H1 (cell line): ENCODE results near the gene USP50. TPM values are rescaled to one million over a fixed set of nuclear protein-coding genes. Genes with fewer than 3 reads are reported as not detected.

ENCODE experiments used
- CTCF ChIA-PET: fragments of 300-600 bp; sonication (Branson Sonifier 250); formaldehyde crosslinking; loops from one replicate; lab custom pipeline; 2021; ENCODE audit not compliant: partially characterized antibody; lab: Charles Lee
- POLR2A ChIA-PET: fragments of 300-600 bp; sonication (Branson Sonifier 250); formaldehyde crosslinking; loops from one replicate; lab custom pipeline; 2021; ENCODE audit warnings: inconsistent platforms; ENCODE audit not compliant: partially characterized antibody; lab: Charles Lee
- DNase-seq, 2 experiments: peaks; one replicate each; pipeline versions ENCODE4 v3.0.0 to v3.0.0-alpha.2; 2010 to 2022; ENCODE audit warnings: low spot score in 2 of 2, low read depth in 1 of 2, mixed read lengths in 1 of 2
- FAIRE-seq: peaks from 2 replicates; lab custom pipeline; 2011; peaks lifted over from hg19 to GRCh38; lab: Jason Lieb, UNC
- H2AFZ ChIP-seq: 2 replicates; pipeline ENCODE4 v1.8.1; 2012; ENCODE audit warnings: low read length, inconsistent platforms
- H2AK5ac ChIP-seq: 2 replicates; pipeline ENCODE4 v1.6.1; 2013; ENCODE audit warnings: low read depth, low read length
- H2BK120ac ChIP-seq: replicated peaks from 2 replicates; pipeline ENCODE3; 2013; ENCODE audit warnings: low read depth, low read length, inconsistent platforms
- H2BK12ac ChIP-seq: 2 replicates; pipeline ENCODE4 v1.6.1; 2013; ENCODE audit warnings: low read depth, low read length
- H2BK15ac ChIP-seq: 2 replicates; pipeline ENCODE4 v1.6.1; 2013; ENCODE audit warnings: low read length
- H2BK20ac ChIP-seq: 2 replicates; pipeline ENCODE4 v1.6.1; 2013; ENCODE audit warnings: low read length
- H2BK5ac ChIP-seq: 2 replicates; pipeline ENCODE4 v1.6.1; 2013; ENCODE audit warnings: low read depth, low read length
- H3K14ac ChIP-seq: 2 replicates; pipeline ENCODE4 v1.6.1; 2013; ENCODE audit warnings: inconsistent platforms; ENCODE audit not compliant: insufficient read length
- H3K18ac ChIP-seq: 2 replicates; pipeline ENCODE4 v1.6.1; 2013; ENCODE audit warnings: low read length; ENCODE audit errors: extremely low read depth
- H3K23ac ChIP-seq: 2 replicates; pipeline ENCODE4 v1.6.1; 2013; ENCODE audit warnings: inconsistent platforms; ENCODE audit not compliant: insufficient read length
- H3K23me2 ChIP-seq: 2 replicates; pipeline ENCODE4 v1.6.1; 2013; ENCODE audit warnings: low read depth, low read length
- H3K27ac ChIP-seq: 2 replicates; pipeline ENCODE4 v1.6.1; 2011; ENCODE audit warnings: low read depth, low read length, inconsistent platforms
- H3K27me3 ChIP-seq, 4 experiments: replicated peaks in 1 of 4; 1 replicate in 1 of 4; 2 replicates in 3 of 4; pipeline versions ENCODE4 v1.6.1 to v1.8.1; 2011 to 2013; ENCODE audit warnings: low read length in 3 of 4, mild to moderate bottlenecking in 3 of 4, inconsistent platforms in 2 of 4, mixed read lengths in 2 of 4, moderate library complexity in 1 of 4; ENCODE audit not compliant: control insufficient read depth in 3 of 4, insufficient read depth in 3 of 4; ENCODE audit errors: extremely low read depth in 1 of 4
- H3K36me3 ChIP-seq, 4 experiments: 2 replicates each; pipeline versions ENCODE4 v1.6.1 to v1.8.1; 2011 to 2013; ENCODE audit warnings: mild to moderate bottlenecking in 4 of 4, low read length in 3 of 4, moderate library complexity in 2 of 4, control low read depth in 1 of 4, inconsistent platforms in 1 of 4; ENCODE audit not compliant: insufficient read depth in 4 of 4, control insufficient read depth in 2 of 4
- H3K4ac ChIP-seq: replicated peaks from 2 replicates; pipeline ENCODE3; 2013; ENCODE audit warnings: low read length, low read depth, mixed read lengths, inconsistent platforms; ENCODE audit not compliant: insufficient read length
- H3K4me1 ChIP-seq, 4 experiments: replicated peaks in 1 of 4; 1 replicate in 1 of 4; 2 replicates in 3 of 4; pipeline versions ENCODE4 v1.6.1 to v1.8.1; 2011 to 2013; ENCODE audit warnings: low read length in 3 of 4, inconsistent platforms in 2 of 4, mixed read lengths in 1 of 4; ENCODE audit not compliant: insufficient read depth in 4 of 4, control insufficient read depth in 3 of 4
- H3K4me2 ChIP-seq, 2 experiments: 2 replicates each; pipeline versions ENCODE4 v1.6.1 to v1.8.1; 2011 to 2013; ENCODE audit warnings: low read depth in 2 of 2, low read length in 2 of 2, control low read depth in 1 of 2, inconsistent platforms in 1 of 2, mild to moderate bottlenecking in 1 of 2; ENCODE audit not compliant: insufficient read depth in 1 of 2
- H3K4me3 ChIP-seq, 4 experiments: fragments of 200-600, 300-600 bp in 1 of 4; sonication (generic), shearing (Covaris generic), sonication (Bioruptor Twin) in 1 of 4; 2 replicates each; pipeline versions ENCODE4 v1.5.1 to v1.8.1; 2011 to 2016; ENCODE audit warnings: low read length in 4 of 4, low read depth in 3 of 4, control low read depth in 2 of 4, inconsistent platforms in 2 of 4, mild to moderate bottlenecking in 2 of 4, mixed read lengths in 1 of 4, moderate library complexity in 1 of 4; ENCODE audit not compliant: insufficient read depth in 2 of 4; ENCODE audit errors: extremely low read depth in 1 of 4
- H3K56ac ChIP-seq: replicated peaks from 2 replicates; pipeline ENCODE3; 2013; ENCODE audit warnings: low read depth, mild to moderate bottlenecking, mixed read lengths, low read length, inconsistent platforms; ENCODE audit not compliant: insufficient read length
- H3K79me1 ChIP-seq: 2 replicates; pipeline ENCODE4 v1.6.1; 2013; ENCODE audit warnings: low read depth, low read length, control low read depth
- H3K79me2 ChIP-seq, 2 experiments: 2 replicates each; pipeline versions ENCODE4 v1.6.1 to v1.8.1; 2012 to 2013; ENCODE audit warnings: low read length in 2 of 2, mild to moderate bottlenecking in 2 of 2, inconsistent platforms in 1 of 2; ENCODE audit not compliant: insufficient read depth in 2 of 2, control insufficient read depth in 1 of 2
- H3K9ac ChIP-seq, 4 experiments: replicated peaks in 1 of 4; 1 replicate in 1 of 4; 2 replicates in 3 of 4; pipeline versions ENCODE4 v1.6.1 to v1.8.1; 2011 to 2013; ENCODE audit warnings: low read depth in 3 of 4, low read length in 3 of 4, control low read depth in 2 of 4, mild to moderate bottlenecking in 2 of 4, moderate library complexity in 2 of 4, inconsistent platforms in 1 of 4; ENCODE audit errors: extremely low read depth in 1 of 4
- H3K9me3 ChIP-seq, 2 experiments: 2 replicates each; pipeline versions ENCODE4 v1.6.1 to v1.8.1; 2012 to 2013; ENCODE audit warnings: mild to moderate bottlenecking in 2 of 2, moderate library complexity in 2 of 2, control low read depth in 1 of 2, inconsistent platforms in 1 of 2, low read depth in 1 of 2, low read length in 1 of 2, mixed read lengths in 1 of 2; ENCODE audit not compliant: insufficient read depth in 2 of 2
- H4K20me1 ChIP-seq, 2 experiments: replicated peaks in 1 of 2; 2 replicates each; pipeline versions ENCODE3 to v1.8.1; 2011 to 2013; ENCODE audit warnings: inconsistent platforms in 2 of 2, low read length in 2 of 2, mild to moderate bottlenecking in 1 of 2; ENCODE audit not compliant: insufficient read depth in 2 of 2, control insufficient read depth in 1 of 2
- H4K5ac ChIP-seq: 2 replicates; pipeline ENCODE4 v1.6.1; 2013; ENCODE audit warnings: low read length, low read depth, mixed read lengths, inconsistent platforms; ENCODE audit not compliant: insufficient read length
- H4K8ac ChIP-seq: 2 replicates; pipeline ENCODE4 v1.8.0; 2013; ENCODE audit warnings: mild to moderate bottlenecking, moderate library complexity, low read length, inconsistent platforms; ENCODE audit not compliant: insufficient read depth; ENCODE audit errors: extremely low read depth
- H4K91ac ChIP-seq: replicated peaks from 2 replicates; pipeline ENCODE3; 2013; ENCODE audit warnings: low read length, mixed read lengths, inconsistent platforms; ENCODE audit not compliant: insufficient read length
- ASH2L ChIP-seq: fragments of 200-600, 300-600 bp; sonication (generic); IDR thresholded peaks from one replicate; pipeline ENCODE4 v1.7.1; 2017; ENCODE audit warnings: low read length
- CHD1 ChIP-seq: IDR thresholded peaks from 2 replicates; pipeline ENCODE4 v1.6.1; 2012; ENCODE audit warnings: low read depth, low read length, improper control_type of control experiment
- EP300 ChIP-seq, 2 experiments: IDR thresholded peaks; 1 replicate in 1 of 2; 2 replicates in 1 of 2; pipeline ENCODE4 v1.6.1; 2011 to 2012; ENCODE audit warnings: low read depth in 2 of 2, low read length in 2 of 2, mild to moderate bottlenecking in 2 of 2, borderline replicate concordance in 1 of 2, inconsistent platforms in 1 of 2, moderate library complexity in 1 of 2
- NANOG ChIP-seq: IDR thresholded peaks from 2 replicates; pipeline ENCODE4 v1.6.1; 2011; ENCODE audit warnings: low read length, low read depth, mild to moderate bottlenecking, inconsistent platforms; ENCODE audit not compliant: insufficient read depth, poor library complexity, severe bottlenecking
- POLR2AphosphoS5 ChIP-seq: IDR thresholded peaks from 2 replicates; pipeline ENCODE4 v1.6.1; 2011; ENCODE audit warnings: low read depth, low read length
- POU5F1 ChIP-seq: IDR thresholded peaks from 2 replicates; pipeline ENCODE4 v1.6.1; 2011; ENCODE audit warnings: low read depth, mild to moderate bottlenecking, low read length, moderate library complexity
- RNF2 ChIP-seq: fragments of 200-900, 300-1000 bp; sonication (generic); IDR thresholded peaks from 2 replicates; pipeline ENCODE4 v1.7.1; 2016; ENCODE audit warnings: borderline replicate concordance, low read depth, mild to moderate bottlenecking, antibody characterized with exemption, low read length; ENCODE audit not compliant: poor library complexity, severe bottlenecking; ENCODE audit errors: missing control alignments
- RXRA ChIP-seq: IDR thresholded peaks from 2 replicates; pipeline ENCODE4 v1.6.1; 2011; ENCODE audit warnings: low read depth, mild to moderate bottlenecking, low read length, moderate library complexity; ENCODE audit not compliant: insufficient read depth
- SIRT6 ChIP-seq: IDR thresholded peaks from one replicate; pipeline ENCODE4 v1.7.1; 2012; ENCODE audit warnings: low read length, inconsistent platforms
- SIX5 ChIP-seq: IDR thresholded peaks from 2 replicates; pipeline ENCODE4 v1.6.1; 2011; ENCODE audit warnings: mild to moderate bottlenecking, low read depth, low read length
- ZNF274 ChIP-seq: IDR thresholded peaks from 2 replicates; pipeline ENCODE4 v1.7.0; 2012; ENCODE audit warnings: low read length, borderline replicate concordance; ENCODE audit errors: extremely low read depth
- WGBS, 2 experiments: shearing (Covaris generic) in 1 of 2; methylation state at CpG; one replicate each; pipeline versions ENCODE4 v1.1.6 to v1.1.7; 2013 to 2015; ENCODE audit warnings: low lambda C conversion rate in 2 of 2, mixed read lengths in 2 of 2, inconsistent platforms in 1 of 2, low coverage in 1 of 2, missing lambda C conversion rate in 1 of 2; ENCODE audit not compliant: insufficient replicate concordance in 2 of 2, insufficient coverage in 1 of 2, insufficient read length in 1 of 2; ENCODE audit errors: extremely low coverage in 1 of 2, missing lambda C conversion rate in 1 of 2; 5-methylcytosine and 5-hydroxymethylcytosine counted together
- polyA plus RNA-seq, 7 experiments: library from polyadenylated mRNA; depleted of rRNA in 3 of 7; stranded (reverse) in 5 of 7; unstranded in 2 of 7; fragments of >200 nt in 5 of 7; fragments of 200-250 nt in 2 of 7; gene quantifications; 1 replicate in 5 of 7; 2 replicates in 1 of 7; 4 replicates in 1 of 7; pipeline versions ENCODE4 v1.2.1 to v1.2.3, GENCODE V29; 2011 to 2013; ENCODE audit warnings: missing spikeins in 2 of 7, mixed read lengths in 2 of 7
- total RNA-seq: library from RNA; stranded (reverse); fragmentation: NEBNext Ultra II Directional; extraction: Animal tissue kit (Norgen Biotek cat#: 25700); gene quantifications from 2 replicates; pipeline ENCODE4 v1.2.1, GENCODE V29; 2021
- TF ChIP-seq, protein P1 (sequence below), 3 experiments: IDR thresholded peaks; 1 replicate in 2 of 3; 2 replicates in 1 of 3; pipeline versions ENCODE4 v1.5.1 to v1.6.1; 2011; ENCODE audit warnings: low read length in 3 of 3, mild to moderate bottlenecking in 3 of 3, inconsistent platforms in 2 of 3, low read depth in 1 of 3, moderate library complexity in 1 of 3; ENCODE audit not compliant: insufficient read depth in 1 of 3; ENCODE audit errors: control extremely low read depth in 1 of 3

Gene USP50
- total and polyA plus RNA-seq, 2 of the 8 experiments (the other 6 are each of a cell fraction or from before 2014, with no cell fraction given) = not detected

DNA sequence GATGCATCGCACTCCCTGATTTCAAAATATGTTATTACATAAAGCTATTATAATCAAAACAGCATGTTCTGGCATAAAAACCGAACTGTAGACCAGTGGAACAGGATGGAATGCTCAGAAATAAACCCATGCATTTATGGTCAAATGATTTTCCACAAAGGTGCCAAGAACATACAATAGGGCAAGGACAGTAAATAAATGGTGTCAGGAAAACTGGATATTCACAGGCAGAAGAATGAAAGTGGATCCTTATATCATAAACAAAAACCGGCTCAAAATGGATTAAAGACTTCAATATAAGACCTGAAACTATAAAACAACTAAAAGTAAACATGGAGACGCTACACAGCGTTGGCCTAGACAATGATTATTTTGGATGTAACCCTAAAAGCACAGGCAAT is 22.6 kb downstream of the USP50 start:
- POLR2A ChIA-PET = no interaction called here
- WGBS, 2 experiments = 90% methylated on average over 5 of the region's 5 CpGs; no CpG with 5 or more reads in 1 of the 2 experiments
- no peak for TF ChIP-seq SIRT6
- TF ChIP-seq, protein P1, sequence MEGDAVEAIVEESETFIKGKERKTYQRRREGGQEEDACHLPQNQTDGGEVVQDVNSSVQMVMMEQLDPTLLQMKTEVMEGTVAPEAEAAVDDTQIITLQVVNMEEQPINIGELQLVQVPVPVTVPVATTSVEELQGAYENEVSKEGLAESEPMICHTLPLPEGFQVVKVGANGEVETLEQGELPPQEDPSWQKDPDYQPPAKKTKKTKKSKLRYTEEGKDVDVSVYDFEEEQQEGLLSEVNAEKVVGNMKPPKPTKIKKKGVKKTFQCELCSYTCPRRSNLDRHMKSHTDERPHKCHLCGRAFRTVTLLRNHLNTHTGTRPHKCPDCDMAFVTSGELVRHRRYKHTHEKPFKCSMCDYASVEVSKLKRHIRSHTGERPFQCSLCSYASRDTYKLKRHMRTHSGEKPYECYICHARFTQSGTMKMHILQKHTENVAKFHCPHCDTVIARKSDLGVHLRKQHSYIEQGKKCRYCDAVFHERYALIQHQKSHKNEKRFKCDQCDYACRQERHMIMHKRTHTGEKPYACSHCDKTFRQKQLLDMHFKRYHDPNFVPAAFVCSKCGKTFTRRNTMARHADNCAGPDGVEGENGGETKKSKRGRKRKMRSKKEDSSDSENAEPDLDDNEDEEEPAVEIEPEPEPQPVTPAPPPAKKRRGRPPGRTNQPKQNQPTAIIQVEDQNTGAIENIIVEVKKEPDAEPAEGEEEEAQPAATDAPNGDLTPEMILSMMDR (IDR thresholded peaks at IDR 0.05; ENCODE audit: control extremely low read depth in 1 of 3, insufficient read depth in 1 of 3, low read depth in 1 of 3, low read length in 3 of 3) = no peak
- no peak for TF ChIP-seq POU5F1
- no peak for TF ChIP-seq RXRA
- TF ChIP-seq CHD1 = no peak
- no peak for TF ChIP-seq EP300 (IDR thresholded peaks at IDR 0.05; ENCODE audit: borderline replicate concordance in 1 of 2, low read depth in 2 of 2, low read length in 2 of 2)
- TF ChIP-seq SIX5 = no peak
- TF ChIP-seq ZNF274 = no peak
- no peak for TF ChIP-seq ASH2L
- TF ChIP-seq RNF2 = no peak
- TF ChIP-seq NANOG = no peak
- no peak for TF ChIP-seq POLR2AphosphoS5

More for the DNA sequence above, 22.6 kb downstream of the USP50 start:
- no peak overlapping the region for H2BK15ac ChIP-seq
- H3K4ac ChIP-seq = no peak overlapping the region
- H2BK120ac ChIP-seq = no peak overlapping the region
- no peak overlapping the region for H3K14ac ChIP-seq
- no peak overlapping the region for H3K18ac ChIP-seq
- H3K36me3 ChIP-seq = no peaks in the 10 kb centered on the region
- no peak overlapping the region for H2BK5ac ChIP-seq
- H4K20me1 ChIP-seq = no peaks in the 10 kb centered on the region
- H4K5ac ChIP-seq = no peak overlapping the region
- H3K23ac ChIP-seq = no peak overlapping the region
- FAIRE-seq (no peak), DNase-seq (no peak)
- no peak overlapping the region for H3K4me2 ChIP-seq
- CTCF ChIA-PET = interaction anchor here (1.3 kb wide), 1 partner anchor 11 kb away, joined by 3 read pairs; no protein-coding TSS in a partner anchor
- no peak overlapping the region for H4K8ac ChIP-seq
- H3K79me1 ChIP-seq = no peaks in the 10 kb centered on the region
- H2BK12ac ChIP-seq = no peak overlapping the region
- H2AK5ac ChIP-seq = no peak overlapping the region
- H4K91ac ChIP-seq = no peak overlapping the region
- H3K27ac ChIP-seq = no peak overlapping the region
- no peaks in the 10 kb centered on the region for H3K27me3 ChIP-seq
- no peak overlapping the region for H2BK20ac ChIP-seq
- H3K4me3 ChIP-seq = no peak overlapping the region
- no peak overlapping the region for H3K9ac ChIP-seq
- no peaks in the 10 kb centered on the region for H3K4me1 ChIP-seq
- no peaks in the 10 kb centered on the region for H3K9me3 ChIP-seq
- no peak overlapping the region for H2AFZ ChIP-seq
- no peak overlapping the region for H3K56ac ChIP-seq
- no peaks in the 10 kb centered on the region for H3K23me2 ChIP-seq
- no peaks in the 10 kb centered on the region for H3K79me2 ChIP-seq
